Thyroid gland (tissue), 4 donors: ENCODE measurements around the gene ACTL6B. TPM values are rescaled to one million over a fixed set of nuclear protein-coding genes. Genes with fewer than 3 reads are reported as not detected.

Experiments used
- DNase-seq, 2 donors: peaks; one replicate each; pipeline ENCODE4 v3.0.0-alpha.2; 2019
- H3K27ac ChIP-seq, 3 donors: fragments of 200-600 bp; sonication (generic); 1 replicate in 2 of 3; 2 replicates in 1 of 3; pipeline ENCODE4 v1.5.1; 2016 to 2019; ENCODE audit warnings: mild to moderate bottlenecking in 1 of 3, moderate library complexity in 1 of 3
- H3K27me3 ChIP-seq: fragments of 200-600 bp; sonication (generic); one replicate; pipeline ENCODE4 v1.5.1; 2019
- H3K36me3 ChIP-seq, 2 donors: fragments of 200-600 bp; sonication (generic); one replicate each; pipeline ENCODE4 v1.5.1; 2016 to 2019
- H3K4me1 ChIP-seq, 2 donors: fragments of 200-600 bp; sonication (generic); one replicate each; pipeline ENCODE4 v1.5.1; 2017 to 2019
- H3K4me3 ChIP-seq, 3 donors: fragments of 200-600 bp; sonication (generic); replicated peaks in 1 of 3; 1 replicate in 2 of 3; 2 replicates in 1 of 3; pipeline ENCODE4 v1.5.1; 2016; ENCODE audit warnings: mild to moderate bottlenecking in 1 of 3
- H3K9me3 ChIP-seq: fragments of 200-600 bp; sonication (generic); one replicate; pipeline ENCODE4 v1.5.1; 2017
- CTCF ChIP-seq, 6 experiments: fragments of 200-600 bp in 3 of 6; fragments of 450-650 bp in 3 of 6; sonication (generic) in 3 of 6; IDR thresholded peaks; one replicate each; pipeline ENCODE4 v1.5.1; 2016 to 2019; ENCODE audit warnings: antibody characterized with exemption in 6 of 6, mild to moderate bottlenecking in 2 of 6, inconsistent platforms in 1 of 6, moderate library complexity in 1 of 6
- POLR2A ChIP-seq, 2 donors: fragments of 450-650 bp; IDR thresholded peaks; one replicate each; pipeline ENCODE4 v1.6.1; 2017; ENCODE audit warnings: antibody characterized with exemption in 2 of 2, mild to moderate bottlenecking in 2 of 2, moderate library complexity in 1 of 2
- WGBS, 2 donors: methylation state at CpG; one replicate each; pipeline ENCODE4 v1.1.5; 2017; 5-methylcytosine and 5-hydroxymethylcytosine counted together
- intact Hi-C: fragments of 100-400 bp; cut with DNase I; formaldehyde crosslinking; loops from one replicate; pipeline ENCODE4 v1.15.1; 2023
- total RNA-seq, 4 donors: library from RNA; depleted of rRNA; stranded (reverse); fragments of >200 nt; gene quantifications; one replicate each; pipeline ENCODE4 v1.2.3, GENCODE V29; 2016

ACTL6B gene
- total RNA-seq, 4 donors from 2014 or later = 0.93 TPM; not detected in 3

GRCh38 chr7:100600730-100601038, 55.6 kb downstream of the ACTL6B start:
- Histone ChIP-seq H3K27ac (no peak overlapping the region), H3K27me3 (no peaks in the 10 kb centered on the region), H3K4me1 (peaks cover 7% of the 10 kb centered on the region in 2 donors), H3K36me3 (no peaks in the 10 kb centered on the region), H3K4me3 (no peak overlapping the region), H3K9me3 (no peaks in the 10 kb centered on the region)
- no peak for DNase-seq
- intact Hi-C loops = no loop called here
- TF ChIP-seq CTCF (IDR thresholded peaks at IDR 0.05) (no peak), POLR2A (IDR thresholded peaks at IDR 0.05) (no peak)
- 79 to 81% methylated on average over 9 of the region's 9 CpGs for WGBS, 2 donors

- Histone ChIP-seq H3K27ac (no peak overlapping the region), H3K27me3 (no peaks in the 10 kb centered on the region), H3K36me3 (no peaks in the 10 kb centered on the region), H3K4me1 (peaks cover 4% of the 10 kb centered on the region in 2 donors), H3K4me3 (no peak overlapping the region), H3K9me3 (no peaks in the 10 kb centered on the region)
- DNase-seq = no peak
- TF ChIP-seq POLR2A (IDR thresholded peaks at IDR 0.05) (no peak), CTCF (IDR thresholded peaks at IDR 0.05) (no peak)
- intact Hi-C loops = no loop called here
- WGBS, 2 donors = 75 to 79% methylated on average over 16 to 18 of the region's 18 CpGs
Observed at GRCh38 chr7:100599911-100600729, 56.1 kb downstream of the ACTL6B start.

GRCh38 chr7:100598425-100598824, 57.8 kb downstream of the ACTL6B start:
- H3K27ac ChIP-seq = no peak overlapping the region
- H3K4me3 ChIP-seq = no peak overlapping the region
- no peaks in the 10 kb centered on the region for H3K4me1 ChIP-seq
- H3K27me3 ChIP-seq = no peaks in the 10 kb centered on the region
- no peak for DNase-seq
- no peaks in the 10 kb centered on the region for H3K36me3 ChIP-seq
- no peaks in the 10 kb centered on the region for H3K9me3 ChIP-seq
- intact Hi-C loops = no loop called here
- TF ChIP-seq CTCF (IDR thresholded peaks at IDR 0.05) (no peak), POLR2A (IDR thresholded peaks at IDR 0.05) (no peak)
- 86 to 93% methylated on average over 4 of the region's 4 CpGs for whole genome bisulfite sequencing, 2 donors

- Histone ChIP-seq H3K9me3 (no peaks in the 10 kb centered on the region), H3K4me1 (no peaks in the 10 kb centered on the region), H3K27me3 (no peaks in the 10 kb centered on the region), H3K4me3 (no peak overlapping the region), H3K36me3 (no peaks in the 10 kb centered on the region), H3K27ac (no peak overlapping the region)
- no peak for TF ChIP-seq CTCF (IDR thresholded peaks at IDR 0.05)
- TF ChIP-seq POLR2A (IDR thresholded peaks at IDR 0.05) = no peak
- intact Hi-C loops = no loop called here
- no peak for DNase-seq
- WGBS, 2 donors = 96 to 97% methylated on average over 7 of the region's 7 CpGs
Observed at GRCh38 chr7:100595188-100595587, 61.1 kb downstream of the ACTL6B start.

Other genes with a start within 250 kb of the ACTL6B start
- 1 to 10 TPM; 3.6 to 7.1 (median 4.3) TPM for gene ZCWPW1, start 227.7 kb downstream of the ACTL6B start, total RNA-seq
- 10 to 100 TPM; 42.9 to 48.7 (median 45.6) TPM for gene MEPCE, start 226.6 kb downstream of the ACTL6B start, total RNA-seq
- 10 to 100 TPM; 28.4 to 67.2 (median 45.5) TPM for gene PPP1R35, start 220.0 kb downstream of the ACTL6B start, total RNA-seq
- 1 to 10 TPM in 1 of 4 donors, not detected in 3; 2.0 TPM for gene SPACDR, start 192.2 kb downstream of the ACTL6B start, total RNA-seq
- gene TSC22D4, start 177.2 kb downstream of the ACTL6B start, total RNA-seq = 10 to 100 TPM; 22.7 to 37.8 (median 27.9) TPM
- 1 to 10 TPM in 2 of 4 donors, under 1 TPM in 1, not detected in 1; 0.40 to 1.3 (median 1.0) TPM for gene NYAP1, start 172.5 kb downstream of the ACTL6B start, total RNA-seq
- 10 to 100 TPM; 26.1 to 34.6 (median 28.0) TPM for gene AGFG2, start 117.2 kb downstream of the ACTL6B start, total RNA-seq
- 1 to 10 TPM in 2 of 4 donors, not detected in 2; 1.5 to 6.2 TPM for gene SAP25, start 82.5 kb downstream of the ACTL6B start, total RNA-seq
- 100 to 1,000 TPM in 1 of 4 donors, 10 to 100 TPM in 3; 55.0 to 107 (median 76.6) TPM for gene LRCH4, start 70.3 kb downstream of the ACTL6B start, total RNA-seq
- under 1 TPM; 0.13 to 0.88 (median 0.50) TPM for gene FBXO24, start 70.1 kb downstream of the ACTL6B start, total RNA-seq
- 10 to 100 TPM; 12.9 to 36.3 (median 22.1) TPM for gene PCOLCE, start 54.1 kb downstream of the ACTL6B start, total RNA-seq
- 10 to 100 TPM in 3 of 4 donors, 1 to 10 TPM in 1; 9.1 to 22.7 (median 12.3) TPM for gene MOSPD3, start 43.9 kb downstream of the ACTL6B start, total RNA-seq
- under 1 TPM in 2 of 4 donors, not detected in 2; 0.22 to 0.27 TPM for gene TFR2, start 14.9 kb downstream of the ACTL6B start, total RNA-seq
- 100 to 1,000 TPM; 168 to 221 (median 186) TPM for gene GNB2, start 17.3 kb upstream of the ACTL6B start, total RNA-seq
- 10 to 100 TPM; 30.5 to 46.9 (median 35.3) TPM for gene GIGYF1, start 37.8 kb upstream of the ACTL6B start, total RNA-seq
- gene POP7, start 49.7 kb upstream of the ACTL6B start, total RNA-seq = 10 to 100 TPM; 15.8 to 44.8 (median 21.0) TPM
- gene EPO, start 64.0 kb upstream of the ACTL6B start, total RNA-seq = not detected
- gene ZAN, start 77.1 kb upstream of the ACTL6B start, total RNA-seq = under 1 TPM in 2 of 4 donors, not detected in 2; under 0.01 TPM
- 10 to 100 TPM; 27.9 to 38.0 (median 35.1) TPM for gene EPHB4, start 171.1 kb upstream of the ACTL6B start, total RNA-seq
- gene SLC12A9, start 196.3 kb upstream of the ACTL6B start, total RNA-seq = 10 to 100 TPM; 15.2 to 27.9 (median 17.2) TPM
- 100 to 1,000 TPM in 3 of 4 donors, 10 to 100 TPM in 1; 64.5 to 122 (median 109) TPM for gene TRIP6, start 210.9 kb upstream of the ACTL6B start, total RNA-seq
- 100 to 1,000 TPM in 1 of 4 donors, 10 to 100 TPM in 3; 62.5 to 109 (median 93.2) TPM for gene SRRT, start 218.7 kb upstream of the ACTL6B start, total RNA-seq
- gene UFSP1, start 233.3 kb upstream of the ACTL6B start, total RNA-seq = 10 to 100 TPM in 1 of 4 donors, 1 to 10 TPM in 3; 7.4 to 10.4 (median 8.9) TPM
- 1 to 10 TPM; 1.0 to 4.8 (median 1.8) TPM for gene ACHE, start 239.4 kb upstream of the ACTL6B start, total RNA-seq